Measurements from ENCODE around the gene NPSR1.
A peak's percentile ranks its signal among the peaks of the same experiment; 100 is the strongest.
"Not testable (repeated sequence)": the region's sequence is repeated elsewhere in the genome, so short reads cannot be mapped to it uniquely, and the experiment has no call there.

NPSR1 gene
- 0 to 2.0 (median 0) reads per million in 17 experiments for total RNA-seq

GRCh38 chr7:34657632-34658268, at the start of gene NPSR1:
Gene NPSR1, plus strand, starts transcription at chr7:34658218. Its CDS starts 195 bp downstream, at chr7:34658413.
- DNase-seq = no peak

- no peak for DNase-seq
Observed at GRCh38 chr7:34612661-34613060, 45.4 kb upstream of the NPSR1 start.

- no peak for DNase-seq
Observed at GRCh38 chr7:34620425-34620824, 37.6 kb upstream of the NPSR1 start.

DNA sequence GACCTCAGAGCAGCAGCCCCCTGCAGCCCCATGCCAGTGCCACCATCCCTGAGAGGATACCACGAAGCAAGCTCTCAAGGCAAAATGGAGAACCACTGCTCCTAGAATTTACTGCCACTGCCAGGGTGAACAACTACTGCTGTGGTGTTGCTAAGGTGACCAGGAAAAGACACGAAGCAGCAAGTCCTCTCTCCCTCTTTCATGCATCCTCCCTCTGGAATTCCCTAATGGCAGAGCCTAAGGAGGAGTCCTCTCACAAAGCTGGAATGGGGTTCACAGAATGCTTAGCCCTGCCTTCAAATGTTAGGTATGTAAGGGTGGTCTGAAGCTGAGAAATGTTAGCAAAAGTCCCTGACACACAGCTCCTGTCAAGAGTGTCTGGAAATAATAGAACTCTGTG, 35.8 kb upstream of the NPSR1 start:
- DNase-seq = no peak

DNA sequence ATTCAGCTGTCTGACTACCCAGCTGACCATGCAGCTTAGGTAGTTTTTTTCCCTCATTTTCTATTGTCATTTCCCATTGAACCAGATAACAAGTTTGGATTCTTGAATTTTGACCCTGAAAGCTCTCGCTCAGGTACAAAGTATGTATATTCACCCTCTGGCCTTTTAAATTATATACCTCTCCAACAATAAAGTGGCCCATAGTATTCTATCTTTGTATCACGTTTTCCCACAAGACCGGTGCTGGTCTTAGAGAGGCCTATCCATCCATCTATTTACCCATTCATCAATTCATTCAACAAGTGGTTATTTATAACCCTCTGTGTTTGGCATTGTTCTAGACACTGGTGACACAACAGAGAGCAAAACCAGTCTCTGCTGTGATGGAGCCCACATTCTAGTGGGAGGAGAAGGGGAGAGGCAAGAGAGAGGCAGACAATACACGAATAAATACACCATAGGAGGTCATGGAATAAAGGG, 35.2 kb upstream of the NPSR1 start:
- DNase-seq = no peak

- DNase-seq = not testable (repeated sequence)
Observed at GRCh38 chr7:34628618-34629017, 29.4 kb upstream of the NPSR1 start.

DNA sequence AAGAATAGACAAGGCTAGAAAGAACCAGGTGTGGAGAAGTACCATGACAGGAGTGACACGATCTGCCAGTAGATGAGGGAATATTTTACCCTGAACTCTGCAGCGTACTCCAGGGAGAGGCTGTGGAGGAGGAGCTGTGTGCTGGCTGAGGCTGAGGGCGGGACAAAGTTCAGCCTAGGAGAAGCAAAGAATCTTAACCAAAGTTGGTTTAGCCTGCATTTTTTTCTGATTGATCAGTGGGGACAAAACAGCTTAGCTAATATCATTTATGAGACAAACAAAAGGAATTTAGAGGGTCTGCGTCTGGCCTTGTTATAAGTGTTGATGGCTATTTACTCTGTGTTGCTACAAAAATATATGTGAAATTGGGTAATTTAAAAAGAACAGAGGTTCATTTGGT, 5.2 kb upstream of the NPSR1 start:
- DNase-seq = no peak

GRCh38 chr7:34653787-34654186, 4.2 kb upstream of the NPSR1 start:
- no peak for DNase-seq

GRCh38 chr7:34655384-34655783, 2.6 kb upstream of the NPSR1 start:
- DNase-seq = no peak

DNA sequence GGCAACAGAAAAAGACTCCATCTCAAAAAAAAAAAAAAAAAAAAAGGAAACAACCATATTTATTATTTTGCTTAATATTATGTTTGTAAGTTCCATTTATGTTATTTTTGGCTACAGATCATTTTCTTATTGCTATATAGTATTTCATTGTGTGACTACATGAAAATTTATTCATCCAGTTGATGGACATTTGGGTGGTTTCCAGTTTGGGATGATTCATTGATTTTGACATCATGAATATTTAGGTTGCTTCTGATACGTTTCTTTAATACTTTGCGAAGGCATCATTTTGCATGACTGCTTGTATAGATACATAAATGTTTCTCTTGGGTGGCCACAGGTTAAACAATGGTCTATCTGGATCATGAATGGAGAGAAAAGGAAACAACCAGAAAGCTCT, 2.0 kb upstream of the NPSR1 start:
- no peak for DNase-seq

DNA sequence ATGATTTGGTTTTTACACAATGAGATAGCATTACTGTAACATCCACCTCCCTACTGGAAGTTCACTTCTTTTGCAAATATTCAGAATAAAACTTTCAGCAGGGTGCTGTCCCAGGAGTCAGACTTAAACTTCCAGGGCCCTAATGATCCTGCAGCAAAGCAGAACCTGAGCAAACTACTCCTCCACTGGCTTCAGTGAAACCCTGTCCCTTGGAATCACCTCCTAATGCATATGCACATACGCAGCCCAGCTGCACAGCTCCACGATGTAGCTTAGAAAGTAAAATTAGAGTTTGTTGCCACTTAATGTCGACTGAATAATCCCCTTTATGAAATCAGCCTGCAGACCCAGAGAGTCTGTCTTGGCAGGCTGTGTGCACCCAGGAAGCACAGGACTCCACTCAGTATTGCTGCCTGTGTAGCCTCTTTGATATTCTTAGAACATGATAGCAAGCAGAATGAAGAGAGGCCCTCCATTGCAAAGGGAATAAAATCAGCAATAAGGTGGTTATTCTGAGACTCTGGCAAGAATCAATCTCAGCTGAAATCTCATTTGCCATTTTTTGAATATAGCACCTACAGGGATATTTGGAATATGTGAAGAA, 1.6 kb downstream of the NPSR1 start:
- no peak for DNase-seq

GRCh38 chr7:34662058-34662708, 4.2 kb downstream of the NPSR1 start:
- no peak for DNase-seq

GRCh38 chr7:34664755-34665154, 6.7 kb downstream of the NPSR1 start:
- no peak for DNase-seq

DNA sequence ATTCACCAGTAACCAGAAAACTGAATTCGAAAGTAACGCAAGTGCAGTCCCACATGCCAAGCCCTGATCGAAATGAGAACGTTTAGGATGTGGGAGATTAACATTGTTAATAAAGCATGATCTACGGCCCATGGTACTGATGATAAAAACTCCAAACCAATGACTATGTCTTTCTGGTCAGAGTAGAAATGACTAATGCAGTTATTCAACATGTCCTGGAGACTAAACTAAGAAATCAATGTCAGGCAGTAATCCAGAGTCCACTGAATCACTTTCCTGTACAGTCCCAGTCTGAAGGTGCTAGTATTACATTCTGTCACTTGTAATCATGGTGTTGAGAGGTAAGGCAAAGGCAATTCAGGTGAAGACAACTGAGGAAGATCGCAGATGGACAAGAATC, 14.4 kb downstream of the NPSR1 start:
- no peak for DNase-seq

DNA sequence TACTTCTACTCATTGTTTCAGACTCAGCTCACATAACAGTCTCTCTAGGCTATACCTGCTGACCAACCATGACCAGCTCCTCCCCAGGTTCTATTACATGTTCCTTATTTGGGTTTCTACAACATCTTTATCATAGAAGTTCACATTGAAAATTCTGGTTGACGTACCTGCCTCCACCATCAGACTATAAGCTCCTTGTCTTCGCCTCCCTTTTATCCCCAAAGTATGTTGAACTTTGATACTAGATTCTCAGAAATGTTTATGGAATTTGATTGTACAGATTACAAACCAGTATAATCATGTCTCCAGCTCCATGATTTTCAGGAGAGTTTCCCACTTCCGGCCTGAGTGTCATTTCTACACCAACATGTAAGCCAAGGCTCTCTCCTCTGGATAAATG, 15.0 kb downstream of the NPSR1 start:
- no peak for DNase-seq

GRCh38 chr7:34675749-34676374, 17.8 kb downstream of the NPSR1 start:
- peak; percentile 4 to 17 (median 5) for DNase-seq

GRCh38 chr7:34677491-34677890, 19.5 kb downstream of the NPSR1 start:
- no peak for DNase-seq

- DNase-seq = no peak
Observed at GRCh38 chr7:34687529-34687928, 29.5 kb downstream of the NPSR1 start.

DNA sequence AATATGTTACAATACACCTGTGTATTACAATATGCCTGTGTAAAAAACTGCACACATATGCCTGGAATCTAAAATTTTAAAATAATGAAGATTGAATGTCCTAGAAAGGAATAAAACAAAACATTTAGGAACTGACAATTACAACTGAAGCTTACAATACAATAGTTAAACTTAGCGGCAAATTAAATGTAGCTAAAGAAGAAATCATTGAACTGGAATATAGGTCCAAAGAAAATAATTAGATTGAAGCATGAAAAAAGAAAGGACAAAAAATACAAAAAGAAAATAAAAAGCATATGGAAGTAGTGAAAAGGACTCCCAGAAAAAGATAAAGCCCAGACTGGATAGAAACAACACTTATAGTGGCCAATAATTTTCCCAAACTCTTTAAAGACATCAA, 38.4 kb downstream of the NPSR1 start:
- no peak for DNase-seq

DNA sequence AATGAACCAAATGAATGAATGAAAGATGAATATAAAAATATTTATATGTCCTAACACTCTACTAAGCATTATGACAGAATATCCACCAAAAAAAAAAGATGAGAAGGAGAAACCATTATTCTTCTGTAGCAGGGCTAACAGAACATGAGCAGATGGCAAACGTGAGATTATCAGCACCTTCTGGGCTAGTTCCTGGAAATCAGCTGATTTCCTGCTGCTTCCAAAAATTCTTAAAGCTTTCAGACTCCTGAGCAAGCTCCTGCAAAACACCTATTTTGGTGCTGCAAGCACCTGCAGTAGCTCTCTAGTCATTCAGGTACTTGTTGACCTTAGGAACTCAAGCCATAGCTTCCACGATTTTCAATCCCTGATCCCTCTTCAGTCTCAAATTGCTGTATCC, 51.8 kb downstream of the NPSR1 start:
- no peak for DNase-seq

DNA sequence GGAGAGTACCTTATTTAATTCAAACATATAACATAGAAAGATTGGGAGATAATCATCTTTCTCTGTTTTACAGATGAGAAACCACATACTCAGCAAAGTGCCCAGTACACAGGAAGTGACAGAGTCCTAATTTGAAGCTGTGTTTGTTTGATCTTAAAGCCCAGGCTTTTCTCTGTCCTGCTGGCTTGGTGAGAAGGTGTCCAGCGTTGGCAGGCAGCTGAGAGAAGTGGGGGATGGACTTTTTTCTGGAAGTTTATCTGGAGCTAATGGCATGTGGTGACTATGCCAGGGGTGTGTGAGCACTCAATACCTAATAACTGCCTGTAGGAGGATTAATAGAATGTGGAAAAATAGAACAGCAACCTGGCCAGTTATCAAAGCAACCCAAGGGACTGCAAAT, 60.8 kb downstream of the NPSR1 start:
- DNase-seq = no peak

GRCh38 chr7:34719636-34720035, 61.6 kb downstream of the NPSR1 start:
- DNase-seq = no peak

DNA sequence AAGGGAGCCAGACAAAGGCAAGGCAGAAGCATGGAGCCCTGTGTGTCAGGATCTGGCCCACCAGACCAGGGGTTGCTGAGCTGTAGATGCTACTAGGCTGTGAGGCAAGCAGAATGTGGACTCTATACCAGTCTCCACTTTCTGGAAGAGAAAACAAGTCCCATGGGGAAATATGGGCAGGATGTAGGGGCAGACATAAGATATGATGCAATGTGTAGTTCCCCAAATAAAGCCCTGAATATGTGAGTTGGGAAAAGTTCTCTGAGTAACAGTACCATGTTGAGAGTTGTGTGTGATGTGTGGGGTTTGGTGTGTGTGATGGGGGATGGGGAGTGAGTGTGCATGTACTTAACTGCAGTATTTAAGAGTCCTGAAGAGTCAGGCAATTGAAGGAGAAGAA, 62.3 kb downstream of the NPSR1 start:
- no peak for DNase-seq

DNA sequence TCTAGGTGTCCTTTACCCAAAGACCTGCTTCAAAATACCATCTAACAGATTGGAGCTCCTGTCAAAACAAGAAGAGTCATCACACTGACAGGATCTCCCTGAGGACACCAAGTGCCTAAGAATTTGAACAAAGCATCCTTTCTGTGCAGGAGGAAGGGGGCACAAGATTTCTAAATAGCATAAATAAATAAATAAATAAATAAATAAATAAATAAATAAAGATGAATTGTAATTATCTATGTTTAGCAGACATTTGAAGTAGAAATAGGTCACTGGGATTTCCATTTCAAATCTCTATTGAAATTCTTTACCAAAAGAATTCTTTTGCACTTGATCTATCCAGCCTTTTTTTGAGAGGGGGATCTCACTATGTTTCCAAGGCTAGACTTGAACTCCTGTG, 65.3 kb downstream of the NPSR1 start:
- DNase-seq = no peak

All from suppressor macrophage (primary cell).